Measurements from ENCODE around the gene METTL15.
"Not testable (repeated sequence)": the region's sequence is repeated elsewhere in the genome, so short reads cannot be mapped to it uniquely, and the experiment has no call there.

DNA sequence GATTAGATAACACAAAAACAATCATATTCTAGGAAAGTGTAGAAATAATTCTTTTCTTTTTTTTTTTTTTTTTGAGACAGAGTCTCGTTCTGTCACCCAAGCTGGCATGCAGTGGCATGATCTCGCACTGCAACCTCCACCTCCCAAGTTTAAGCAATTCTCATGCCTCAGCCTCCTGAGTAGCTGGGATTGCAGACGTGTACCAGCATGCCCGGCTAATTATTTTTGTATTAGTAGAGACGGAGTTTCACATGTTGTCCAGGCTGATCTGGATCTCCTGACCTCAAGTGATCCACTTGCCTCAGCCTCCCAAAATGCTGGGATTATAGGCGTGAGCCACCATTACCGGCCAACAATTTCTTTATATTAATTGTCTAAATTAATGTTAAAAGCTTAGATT, 182.8 kb downstream of the METTL15 start:
- TF ChIP-seq POLR2A (IDR thresholded peaks at IDR 0.05), result not testable (repeated sequence)
- TF ChIP-seq, protein P1, sequence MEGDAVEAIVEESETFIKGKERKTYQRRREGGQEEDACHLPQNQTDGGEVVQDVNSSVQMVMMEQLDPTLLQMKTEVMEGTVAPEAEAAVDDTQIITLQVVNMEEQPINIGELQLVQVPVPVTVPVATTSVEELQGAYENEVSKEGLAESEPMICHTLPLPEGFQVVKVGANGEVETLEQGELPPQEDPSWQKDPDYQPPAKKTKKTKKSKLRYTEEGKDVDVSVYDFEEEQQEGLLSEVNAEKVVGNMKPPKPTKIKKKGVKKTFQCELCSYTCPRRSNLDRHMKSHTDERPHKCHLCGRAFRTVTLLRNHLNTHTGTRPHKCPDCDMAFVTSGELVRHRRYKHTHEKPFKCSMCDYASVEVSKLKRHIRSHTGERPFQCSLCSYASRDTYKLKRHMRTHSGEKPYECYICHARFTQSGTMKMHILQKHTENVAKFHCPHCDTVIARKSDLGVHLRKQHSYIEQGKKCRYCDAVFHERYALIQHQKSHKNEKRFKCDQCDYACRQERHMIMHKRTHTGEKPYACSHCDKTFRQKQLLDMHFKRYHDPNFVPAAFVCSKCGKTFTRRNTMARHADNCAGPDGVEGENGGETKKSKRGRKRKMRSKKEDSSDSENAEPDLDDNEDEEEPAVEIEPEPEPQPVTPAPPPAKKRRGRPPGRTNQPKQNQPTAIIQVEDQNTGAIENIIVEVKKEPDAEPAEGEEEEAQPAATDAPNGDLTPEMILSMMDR (IDR thresholded peaks at IDR 0.05), result not testable (repeated sequence)
